SK-N-SH (cell line): ENCODE measurements around the gene SDR39U1.

Experiments used
- CTCF ChIP-seq: fragments of 200-600 bp; sonication (generic); IDR thresholded peaks from 2 replicates; pipeline ENCODE4 v1.6.1; 2017; ENCODE audit warnings: antibody characterized with exemption, mild to moderate bottlenecking, moderate library complexity
- GATA2 ChIP-seq: sonication (generic); formaldehyde crosslinking; IDR thresholded peaks from 2 replicates; pipeline ENCODE4 v1.5.0; 2020; ENCODE audit warnings: mild to moderate bottlenecking, missing genetic modification reagents
- MXI1 ChIP-seq: IDR thresholded peaks from 2 replicates; pipeline ENCODE4 v1.6.1; 2012; ENCODE audit warnings: mild to moderate bottlenecking, low read depth, low read length, improper control_type of control experiment
- RAD21 ChIP-seq: IDR thresholded peaks from 2 replicates; pipeline ENCODE4 v1.6.1; 2012; ENCODE audit warnings: mild to moderate bottlenecking, low read length
- REST ChIP-seq: IDR thresholded peaks from 2 replicates; pipeline ENCODE4 v1.6.1; 2012; ENCODE audit warnings: mild to moderate bottlenecking, low read depth, low read length, moderate library complexity

- TF ChIP-seq CTCF: peak; percentile 73
- peak; percentile 72 for TF ChIP-seq RAD21
- TF ChIP-seq GATA2 (CRISPR knock-in tag): no peak
- TF ChIP-seq MXI1: no peak
- no peak for TF ChIP-seq REST
Measured at GRCh38 chr14:24411443-24412389, 30.9 kb downstream of the SDR39U1 start.
